ENCODE data around the gene NFIX.

NFIX gene

GRCh38 chr19:13122980-13123957, 128.0 kb downstream of the NFIX start:
- no peak for DNase-seq (ENCODE audit: low read depth in 2 of 2)

GRCh38 chr19:13127051-13127450, 131.8 kb downstream of the NFIX start:
- no peak for DNase-seq (ENCODE audit: low read depth in 2 of 2)

GRCh38 chr19:13127811-13128575, 132.7 kb downstream of the NFIX start:
- no peak for DNase-seq (ENCODE audit: low read depth in 2 of 2)

GRCh38 chr19:13128583-13128982, 133.3 kb downstream of the NFIX start:
- DNase-seq (ENCODE audit: low read depth in 2 of 2) = no peak

- no peak for DNase-seq (ENCODE audit: low read depth in 2 of 2)
Observed at GRCh38 chr19:13129384-13129783, 134.1 kb downstream of the NFIX start.

GRCh38 chr19:13130886-13131490, 135.7 kb downstream of the NFIX start:
- no peak for DNase-seq (ENCODE audit: low read depth in 2 of 2)

GRCh38 chr19:13132471-13133180, 137.4 kb downstream of the NFIX start:
- no peak for DNase-seq (ENCODE audit: low read depth in 2 of 2)

- DNase-seq (ENCODE audit: low read depth in 2 of 2) = no peak
Observed at GRCh38 chr19:13133241-13133870, 138.1 kb downstream of the NFIX start.

GRCh38 chr19:13134626-13135025, 139.4 kb downstream of the NFIX start:
- DNase-seq (ENCODE audit: low read depth in 2 of 2) = no peak

- DNase-seq (ENCODE audit: low read depth in 2 of 2) = no peak
Observed at GRCh38 chr19:13135068-13136062, 140.1 kb downstream of the NFIX start.

GRCh38 chr19:13137290-13137794, 142.1 kb downstream of the NFIX start:
- no peak for DNase-seq (ENCODE audit: low read depth in 2 of 2)

- no peak for DNase-seq (ENCODE audit: low read depth in 2 of 2)
Observed at GRCh38 chr19:13138171-13138915, 143.1 kb downstream of the NFIX start.

- DNase-seq (ENCODE audit: low read depth in 2 of 2) = no peak
Observed at GRCh38 chr19:13138916-13139198, 143.6 kb downstream of the NFIX start.

GRCh38 chr19:13139633-13140311, 144.5 kb downstream of the NFIX start:
- DNase-seq (ENCODE audit: low read depth in 2 of 2) = no peak

GRCh38 chr19:13146763-13147563, 151.7 kb downstream of the NFIX start:
- DNase-seq (ENCODE audit: low read depth in 2 of 2) = no peak

Data from stimulated activated CD8-positive, alpha-beta memory T cell treated with anti-CD3 and anti-CD28 coated beads, Interleukin-2, amount 100 ng/mL, for 1 hour (primary cell).